Breast epithelium (tissue), 3 donors: Measurements from ENCODE around the gene AHCTF1.

Source experiments
- CTCF ChIP-seq, 3 donors: fragments of 450-650 bp; IDR thresholded peaks; one replicate each; pipeline ENCODE4 v1.5.1; 2016 to 2017; ENCODE audit warnings: antibody characterized with exemption in 3 of 3, mild to moderate bottlenecking in 3 of 3, moderate library complexity in 3 of 3
- POLR2A ChIP-seq: fragments of 450-650 bp; IDR thresholded peaks from one replicate; pipeline ENCODE4 v1.6.1; 2016; ENCODE audit warnings: antibody characterized with exemption, mild to moderate bottlenecking, moderate library complexity
- POLR2AphosphoS5 ChIP-seq, 3 donors: sonication (generic); formaldehyde crosslinking; IDR thresholded peaks; one replicate each; pipeline ENCODE4 v1.6.1; 2017; ENCODE audit warnings: antibody characterized with exemption in 3 of 3

GRCh38 chr1:246838118-246838456, 93.7 kb downstream of the AHCTF1 start:
- no peak for TF ChIP-seq POLR2A
- no peak for TF ChIP-seq CTCF (IDR thresholded peaks at IDR 0.05)
- TF ChIP-seq POLR2AphosphoS5 (IDR thresholded peaks at IDR 0.05), result no peak
